Head of caudate nucleus (tissue), 42 donors: Measurements from ENCODE around the gene SMIM32.

Source experiments
- DNase-seq, 42 donors: peaks; one replicate each; pipeline versions ENCODE4 v3.0.0 to v3.0.0-alpha.2; 2020 to 2021; ENCODE audit warnings: mixed read lengths in 7 of 42
- intact Hi-C: fragments of 100-400 bp; cut with DNase I; formaldehyde crosslinking; loops from one replicate; pipeline ENCODE4 v1.15.0; 2022

The SMIM32 gene

GRCh38 chr5:136149891-136150290 lies 43.1 kb downstream of the SMIM32 start:
- intact Hi-C loops: no loop called here
- no peak for DNase-seq

- no peak for DNase-seq
- intact Hi-C loops: no loop called here
These were observed 45.3 kb downstream of the SMIM32 start for GRCh38 chr5:136147632-136148031.

- intact Hi-C loops: no loop called here
- DNase-seq: no peak
These were observed 46.8 kb downstream of the SMIM32 start for GRCh38 chr5:136146201-136146600.

GRCh38 chr5:136145030-136145429 lies 47.9 kb downstream of the SMIM32 start:
- no peak for DNase-seq
- intact Hi-C loops: no loop called here

- intact Hi-C loops: no loop called here
These were observed 49.2 kb downstream of the SMIM32 start for GRCh38 chr5:136143763-136144162.

GRCh38 chr5:136143312-136143711 lies 49.6 kb downstream of the SMIM32 start:
- intact Hi-C loops: no loop called here

More at GRCh38 chr5:136143763-136144162, 49.2 kb downstream of the SMIM32 start:
- no peak for DNase-seq

GRCh38 chr5:136141561-136141960 lies 51.4 kb downstream of the SMIM32 start:
- intact Hi-C loops: no loop called here
- no peak for DNase-seq

More at GRCh38 chr5:136143312-136143711, 49.6 kb downstream of the SMIM32 start:
- no peak for DNase-seq
